ENCODE measurements around the gene LAIR1.

LAIR1 gene

GRCh38 chr19:54338521-54338920, 26.2 kb downstream of the LAIR1 start:
- Histone ChIP-seq H3K27ac (ENCODE audit: low read depth, low read length, poor library complexity, severe bottlenecking) (no peak overlapping the region), H3K4me3 (ENCODE audit: low read depth, low read length, poor library complexity, severe bottlenecking) (no peak overlapping the region)

GRCh38 chr19:54337858-54338230, 26.9 kb downstream of the LAIR1 start:
- Histone ChIP-seq H3K9me3 (ENCODE audit: low read length) (no peaks in the 10 kb centered on the region), H3K36me3 (ENCODE audit: insufficient read depth, low read length) (no peaks in the 10 kb centered on the region), H3K27ac (ENCODE audit: low read depth, low read length, poor library complexity, severe bottlenecking) (no peak overlapping the region), H3K4me3 (ENCODE audit: low read depth, low read length, poor library complexity, severe bottlenecking) (no peak overlapping the region), H3K27me3 (ENCODE audit: insufficient read depth, low read length) (no peaks in the 10 kb centered on the region; the same call in 1 of the 2 replicates), H3K4me1 (ENCODE audit: insufficient read depth, low read length, severe bottlenecking) (no peaks in the 10 kb centered on the region), H3K79me2 (ENCODE audit: insufficient read depth, low read length) (no peaks in the 10 kb centered on the region), H2AFZ (ENCODE audit: low read length) (no peak overlapping the region), H3K4me2 (ENCODE audit: low read length) (no peak overlapping the region), H3K9me2 (ENCODE audit: low read depth, low read length) (no peaks in the 10 kb centered on the region), H4K20me1 (ENCODE audit: insufficient read depth, low read length) (no peaks in the 10 kb centered on the region), H3K9ac (ENCODE audit: low read length) (no peak overlapping the region), H3F3A (ENCODE audit: insufficient read depth, low read length) (no peaks in the 10 kb centered on the region)
- TF ChIP-seq CTCF (IDR thresholded peaks at IDR 0.05; ENCODE audit: low read length) = no peak
- no peak for TF ChIP-seq EZH2 (IDR thresholded peaks at IDR 0.05; ENCODE audit: borderline replicate concordance, low read length)

More at GRCh38 chr19:54338521-54338920, 26.2 kb downstream of the LAIR1 start:
- no peaks in the 10 kb centered on the region for H3K9me2 ChIP-seq (ENCODE audit: low read depth, low read length)
- no peak overlapping the region for H2AFZ ChIP-seq (ENCODE audit: low read length)
- no peaks in the 10 kb centered on the region for H3K79me2 ChIP-seq (ENCODE audit: insufficient read depth, low read length)
- TF ChIP-seq CTCF (IDR thresholded peaks at IDR 0.05; ENCODE audit: low read length) (no peak), EZH2 (IDR thresholded peaks at IDR 0.05; ENCODE audit: borderline replicate concordance, low read length) (no peak)
- H3K4me2 ChIP-seq (ENCODE audit: low read length) = no peak overlapping the region
- no peaks in the 10 kb centered on the region for H3K36me3 ChIP-seq (ENCODE audit: insufficient read depth, low read length)
- H3K27me3 ChIP-seq (ENCODE audit: insufficient read depth, low read length) = no peaks in the 10 kb centered on the region; the same call in 1 of the 2 replicates
- H3K4me1 ChIP-seq (ENCODE audit: insufficient read depth, low read length, severe bottlenecking) = no peaks in the 10 kb centered on the region
- no peaks in the 10 kb centered on the region for H3F3A ChIP-seq (ENCODE audit: insufficient read depth, low read length)
- no peak overlapping the region for H3K9ac ChIP-seq (ENCODE audit: low read length)
- no peaks in the 10 kb centered on the region for H3K9me3 ChIP-seq (ENCODE audit: low read length)
- H4K20me1 ChIP-seq (ENCODE audit: insufficient read depth, low read length) = no peaks in the 10 kb centered on the region

- H3K4me1 ChIP-seq (ENCODE audit: insufficient read depth, low read length, severe bottlenecking) = no peaks in the 10 kb centered on the region
- no peak overlapping the region for H2AFZ ChIP-seq (ENCODE audit: low read length)
- no peaks in the 10 kb centered on the region for H3F3A ChIP-seq (ENCODE audit: insufficient read depth, low read length)
- H3K9me2 ChIP-seq (ENCODE audit: low read depth, low read length) = no peaks in the 10 kb centered on the region
- TF ChIP-seq CTCF (IDR thresholded peaks at IDR 0.05; ENCODE audit: low read length) (no peak), EZH2 (IDR thresholded peaks at IDR 0.05; ENCODE audit: borderline replicate concordance, low read length) (no peak)
- no peak overlapping the region for H3K27ac ChIP-seq (ENCODE audit: low read depth, low read length, poor library complexity, severe bottlenecking)
- H3K36me3 ChIP-seq (ENCODE audit: insufficient read depth, low read length) = no peaks in the 10 kb centered on the region
- H3K27me3 ChIP-seq (ENCODE audit: insufficient read depth, low read length) = no peaks in the 10 kb centered on the region; the same call in 1 of the 2 replicates
- H3K4me2 ChIP-seq (ENCODE audit: low read length) = no peak overlapping the region
- H3K9ac ChIP-seq (ENCODE audit: low read length) = no peak overlapping the region
- H3K4me3 ChIP-seq (ENCODE audit: low read depth, low read length, poor library complexity, severe bottlenecking) = no peak overlapping the region
- no peaks in the 10 kb centered on the region for H3K79me2 ChIP-seq (ENCODE audit: insufficient read depth, low read length)
- no peaks in the 10 kb centered on the region for H4K20me1 ChIP-seq (ENCODE audit: insufficient read depth, low read length)
- H3K9me3 ChIP-seq (ENCODE audit: low read length) = no peaks in the 10 kb centered on the region
Measured at GRCh38 chr19:54336893-54337857, 27.6 kb downstream of the LAIR1 start.
